ENCODE results near the gene SECISBP2L.
A peak's percentile ranks its signal among the peaks of the same experiment; 100 is the strongest.

The SECISBP2L gene

GRCh38 chr15:49047456-49047855, 1.2 kb upstream of the SECISBP2L start:
- Histone ChIP-seq H3K27ac (no peak overlapping the region), H3K27me3 (ENCODE audit: insufficient read depth, low read depth, severe bottlenecking) (no peaks in the 10 kb centered on the region), H3K9me3 (ENCODE audit: severe bottlenecking) (no peaks in the 10 kb centered on the region), H3K36me3 (peaks cover 3% of the 10 kb centered on the region; the same call in 1 of the 2 replicates), H3K4me3 (ENCODE audit: low read depth, low read length) (no peak overlapping the region)
- no peak for TF ChIP-seq CTCF (IDR thresholded peaks at IDR 0.05; ENCODE audit: low read depth, low read length)
- no peak for DNase-seq

- Histone ChIP-seq H3K9me3 (ENCODE audit: severe bottlenecking) (no peaks in the 10 kb centered on the region), H3K36me3 (peaks cover 3% of the 10 kb centered on the region; the same call in 1 of the 2 replicates), H3K4me3 (ENCODE audit: low read depth, low read length) (peak overlapping the region; percentile 95), H3K27ac (peak overlapping the region; percentile 69), H3K27me3 (ENCODE audit: insufficient read depth, low read depth, severe bottlenecking) (no peaks in the 10 kb centered on the region)
- no peak for DNase-seq
- TF ChIP-seq CTCF (IDR thresholded peaks at IDR 0.05; ENCODE audit: low read depth, low read length): no peak
Observed at GRCh38 chr15:49045751-49046219, 461 bp downstream of the SECISBP2L start.

GRCh38 chr15:49044766-49045606, 1.3 kb downstream of the SECISBP2L start:
- Histone ChIP-seq H3K9me3 (ENCODE audit: severe bottlenecking) (no peaks in the 10 kb centered on the region), H3K36me3 (peaks cover 3% of the 10 kb centered on the region; the same call in 1 of the 2 replicates), H3K4me3 (ENCODE audit: low read depth, low read length) (peak overlapping the region; percentile 95), H3K27ac (no peak overlapping the region; the same call in 1 of the 2 replicates), H3K27me3 (ENCODE audit: insufficient read depth, low read depth, severe bottlenecking) (no peaks in the 10 kb centered on the region)
- no peak for DNase-seq
- no peak for TF ChIP-seq CTCF (IDR thresholded peaks at IDR 0.05; ENCODE audit: low read depth, low read length)

GRCh38 chr15:49044002-49044401, 2.2 kb downstream of the SECISBP2L start:
- Histone ChIP-seq H3K9me3 (ENCODE audit: severe bottlenecking) (no peaks in the 10 kb centered on the region), H3K4me3 (ENCODE audit: low read depth, low read length) (no peak overlapping the region), H3K27ac (no peak overlapping the region), H3K36me3 (peaks cover 3% of the 10 kb centered on the region; the same call in 1 of the 2 replicates), H3K27me3 (ENCODE audit: insufficient read depth, low read depth, severe bottlenecking) (no peaks in the 10 kb centered on the region)
- no peak for TF ChIP-seq CTCF (IDR thresholded peaks at IDR 0.05; ENCODE audit: low read depth, low read length)
- DNase-seq: no peak

GRCh38 chr15:49042165-49042564, 4.1 kb downstream of the SECISBP2L start:
- Histone ChIP-seq H3K27ac (no peak overlapping the region), H3K4me3 (ENCODE audit: low read depth, low read length) (no peak overlapping the region), H3K27me3 (ENCODE audit: insufficient read depth, low read depth, severe bottlenecking) (no peaks in the 10 kb centered on the region), H3K36me3 (peaks cover 3% of the 10 kb centered on the region; the same call in 1 of the 2 replicates), H3K9me3 (ENCODE audit: severe bottlenecking) (no peaks in the 10 kb centered on the region)
- no peak for TF ChIP-seq CTCF (IDR thresholded peaks at IDR 0.05; ENCODE audit: low read depth, low read length)
- no peak for DNase-seq
